ENCODE results near the gene KIF16B. TPM values are rescaled to one million over a fixed set of nuclear protein-coding genes. Genes with fewer than 3 reads are reported as not detected.

KIF16B gene
- total and polyA plus RNA-seq, 2 experiments from 2014 or later, result 6.5 to 11.1 TPM

DNA sequence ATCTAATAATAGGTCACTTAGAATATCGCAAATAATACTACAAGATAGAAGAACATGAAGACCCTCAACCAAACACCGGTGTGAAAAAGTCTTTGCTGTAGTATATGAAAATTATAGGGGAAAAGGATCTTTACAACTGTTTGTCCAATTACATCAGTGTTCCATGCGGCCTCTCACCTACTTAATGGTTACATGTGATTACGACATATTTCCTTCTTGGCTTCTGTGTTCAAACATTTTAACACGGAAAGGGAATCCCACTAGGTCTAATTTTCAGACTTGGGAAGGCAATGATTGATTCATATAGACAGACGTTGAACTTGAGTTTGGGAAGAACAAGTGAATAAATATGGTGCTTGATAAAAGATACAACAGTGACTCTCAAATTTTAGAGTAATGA is 273.4 kb downstream of the KIF16B start:
- H3K9me3 Mint-ChIP-seq, result peaks cover 31% of the 10 kb centered on the region
- TF ChIP-seq ZNF331 (CRISPR knock-in tag; IDR thresholded peaks at IDR 0.05; ENCODE audit: low read depth) (no peak), POLR2AphosphoS5 (IDR thresholded peaks at IDR 0.05; ENCODE audit: low read depth) (no peak), ZNF114 (CRISPR knock-in tag; IDR thresholded peaks at IDR 0.05) (no peak)
- H3K36me3 Mint-ChIP-seq (ENCODE audit: low read depth), result peaks cover 29% of the 10 kb centered on the region
- Histone ChIP-seq H3K9me2 (ENCODE audit: insufficient read depth) (0 out of 2 replicates have a peak, but pooled peaks cover 7% of the 10 kb centered on the region), H3F3A (replicated peaks; ENCODE audit: low read depth) (no peaks in the 10 kb centered on the region), H3K36me3 (ENCODE audit: insufficient read depth) (0 out of 2 replicates have a peak, but pooled peaks cover 4% of the 10 kb centered on the region), H3K27ac (ENCODE audit: low read depth) (no peak overlapping the region), H3K4me3 (no peak overlapping the region), H2AFZ (no peak overlapping the region), H3K27me3 (ENCODE audit: insufficient read depth) (no peaks in the 10 kb centered on the region), H4K20me1 (replicated peaks; ENCODE audit: insufficient read depth) (no peaks in the 10 kb centered on the region), H3K4me1 (ENCODE audit: insufficient read depth) (no peaks in the 10 kb centered on the region), H3K4me2 (no peak overlapping the region), H3K79me2 (replicated peaks; ENCODE audit: insufficient read depth) (no peaks in the 10 kb centered on the region)
- ATAC-seq (no peak), DNase-seq (ENCODE audit: low spot score) (no peak)
- H3K27ac Mint-ChIP-seq, result no peak overlapping the region
- H3K27me3 Mint-ChIP-seq (ENCODE audit: insufficient read depth, low read depth, poor library complexity), result no peaks in the 10 kb centered on the region
- no peak overlapping the region for H3K4me3 Mint-ChIP-seq
- no peaks in the 10 kb centered on the region for H3K4me1 Mint-ChIP-seq

DNA sequence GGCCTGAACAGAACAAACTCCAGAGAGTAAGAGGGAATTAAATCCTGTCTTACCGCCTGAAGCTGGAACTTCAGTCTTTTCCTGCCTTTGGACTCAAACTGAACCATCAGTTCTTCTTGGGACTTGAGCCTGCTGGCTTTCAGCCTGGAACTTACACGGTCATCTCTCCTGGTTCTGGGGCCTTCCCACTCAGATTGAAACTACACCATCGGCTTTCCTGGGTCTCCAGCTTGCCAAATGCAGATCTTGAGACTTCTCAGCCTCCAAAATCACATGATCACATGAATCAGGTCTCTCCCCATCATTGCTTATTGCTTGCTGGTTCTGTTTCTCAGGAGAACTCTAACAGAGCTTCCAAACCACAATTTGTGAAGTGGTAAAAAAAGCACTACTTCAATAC is 276.3 kb downstream of the KIF16B start:
- H3K4me3 Mint-ChIP-seq, result no peak overlapping the region
- Histone ChIP-seq H3K27me3 (ENCODE audit: insufficient read depth) (no peaks in the 10 kb centered on the region), H3K4me1 (ENCODE audit: insufficient read depth) (no peaks in the 10 kb centered on the region; the same call in 1 of the 2 replicates), H3K9me2 (ENCODE audit: insufficient read depth) (0 out of 2 replicates have a peak, but pooled peaks cover 7% of the 10 kb centered on the region), H4K20me1 (replicated peaks; ENCODE audit: insufficient read depth) (no peaks in the 10 kb centered on the region), H3K4me3 (no peak overlapping the region), H3K4me2 (no peak overlapping the region), H2AFZ (no peak overlapping the region), H3K36me3 (ENCODE audit: insufficient read depth) (0 out of 2 replicates have a peak, but pooled peaks cover 4% of the 10 kb centered on the region), H3K79me2 (replicated peaks; ENCODE audit: insufficient read depth) (no peaks in the 10 kb centered on the region), H3K27ac (ENCODE audit: low read depth) (no peak overlapping the region), H3F3A (replicated peaks; ENCODE audit: low read depth) (no peaks in the 10 kb centered on the region)
- no peak for DNase-seq (ENCODE audit: low spot score)
- H3K4me1 Mint-ChIP-seq, result no peaks in the 10 kb centered on the region
- no peak for ATAC-seq
- no peak overlapping the region for H3K27ac Mint-ChIP-seq
- H3K27me3 Mint-ChIP-seq (ENCODE audit: insufficient read depth, low read depth, poor library complexity), result no peaks in the 10 kb centered on the region
- peaks cover 12% of the 10 kb centered on the region for H3K36me3 Mint-ChIP-seq (ENCODE audit: low read depth)
- peaks cover 11% of the 10 kb centered on the region for H3K9me3 Mint-ChIP-seq
- TF ChIP-seq JUNB (IDR thresholded peaks at IDR 0.05; ENCODE audit: unreplicated experiment), result no peak
- no peak for TF ChIP-seq STAT1 (IDR thresholded peaks at IDR 0.05; ENCODE audit: unreplicated experiment)
- TF ChIP-seq CREB1 (CRISPR knock-in tag; IDR thresholded peaks at IDR 0.05; ENCODE audit: low read depth), result no peak
- no peak for TF ChIP-seq EZH2 (IDR thresholded peaks at IDR 0.05; ENCODE audit: low read depth, unreplicated experiment)
- TF ChIP-seq EZH2phosphoT487 (IDR thresholded peaks at IDR 0.05; ENCODE audit: unreplicated experiment), result no peak
- TF ChIP-seq NANOG (IDR thresholded peaks at IDR 0.05; ENCODE audit: borderline replicate concordance), result no peak
- TF ChIP-seq, protein P1, sequence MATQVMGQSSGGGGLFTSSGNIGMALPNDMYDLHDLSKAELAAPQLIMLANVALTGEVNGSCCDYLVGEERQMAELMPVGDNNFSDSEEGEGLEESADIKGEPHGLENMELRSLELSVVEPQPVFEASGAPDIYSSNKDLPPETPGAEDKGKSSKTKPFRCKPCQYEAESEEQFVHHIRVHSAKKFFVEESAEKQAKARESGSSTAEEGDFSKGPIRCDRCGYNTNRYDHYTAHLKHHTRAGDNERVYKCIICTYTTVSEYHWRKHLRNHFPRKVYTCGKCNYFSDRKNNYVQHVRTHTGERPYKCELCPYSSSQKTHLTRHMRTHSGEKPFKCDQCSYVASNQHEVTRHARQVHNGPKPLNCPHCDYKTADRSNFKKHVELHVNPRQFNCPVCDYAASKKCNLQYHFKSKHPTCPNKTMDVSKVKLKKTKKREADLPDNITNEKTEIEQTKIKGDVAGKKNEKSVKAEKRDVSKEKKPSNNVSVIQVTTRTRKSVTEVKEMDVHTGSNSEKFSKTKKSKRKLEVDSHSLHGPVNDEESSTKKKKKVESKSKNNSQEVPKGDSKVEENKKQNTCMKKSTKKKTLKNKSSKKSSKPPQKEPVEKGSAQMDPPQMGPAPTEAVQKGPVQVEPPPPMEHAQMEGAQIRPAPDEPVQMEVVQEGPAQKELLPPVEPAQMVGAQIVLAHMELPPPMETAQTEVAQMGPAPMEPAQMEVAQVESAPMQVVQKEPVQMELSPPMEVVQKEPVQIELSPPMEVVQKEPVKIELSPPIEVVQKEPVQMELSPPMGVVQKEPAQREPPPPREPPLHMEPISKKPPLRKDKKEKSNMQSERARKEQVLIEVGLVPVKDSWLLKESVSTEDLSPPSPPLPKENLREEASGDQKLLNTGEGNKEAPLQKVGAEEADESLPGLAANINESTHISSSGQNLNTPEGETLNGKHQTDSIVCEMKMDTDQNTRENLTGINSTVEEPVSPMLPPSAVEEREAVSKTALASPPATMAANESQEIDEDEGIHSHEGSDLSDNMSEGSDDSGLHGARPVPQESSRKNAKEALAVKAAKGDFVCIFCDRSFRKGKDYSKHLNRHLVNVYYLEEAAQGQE (IDR thresholded peaks at IDR 0.05; ENCODE audit: unreplicated experiment), result no peak
- TF ChIP-seq, protein P2, sequence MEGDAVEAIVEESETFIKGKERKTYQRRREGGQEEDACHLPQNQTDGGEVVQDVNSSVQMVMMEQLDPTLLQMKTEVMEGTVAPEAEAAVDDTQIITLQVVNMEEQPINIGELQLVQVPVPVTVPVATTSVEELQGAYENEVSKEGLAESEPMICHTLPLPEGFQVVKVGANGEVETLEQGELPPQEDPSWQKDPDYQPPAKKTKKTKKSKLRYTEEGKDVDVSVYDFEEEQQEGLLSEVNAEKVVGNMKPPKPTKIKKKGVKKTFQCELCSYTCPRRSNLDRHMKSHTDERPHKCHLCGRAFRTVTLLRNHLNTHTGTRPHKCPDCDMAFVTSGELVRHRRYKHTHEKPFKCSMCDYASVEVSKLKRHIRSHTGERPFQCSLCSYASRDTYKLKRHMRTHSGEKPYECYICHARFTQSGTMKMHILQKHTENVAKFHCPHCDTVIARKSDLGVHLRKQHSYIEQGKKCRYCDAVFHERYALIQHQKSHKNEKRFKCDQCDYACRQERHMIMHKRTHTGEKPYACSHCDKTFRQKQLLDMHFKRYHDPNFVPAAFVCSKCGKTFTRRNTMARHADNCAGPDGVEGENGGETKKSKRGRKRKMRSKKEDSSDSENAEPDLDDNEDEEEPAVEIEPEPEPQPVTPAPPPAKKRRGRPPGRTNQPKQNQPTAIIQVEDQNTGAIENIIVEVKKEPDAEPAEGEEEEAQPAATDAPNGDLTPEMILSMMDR (conservative IDR thresholded peaks at IDR 0.05; ENCODE audit: low read depth in 2 of 2), result no peak
- TF ChIP-seq, protein P3, sequence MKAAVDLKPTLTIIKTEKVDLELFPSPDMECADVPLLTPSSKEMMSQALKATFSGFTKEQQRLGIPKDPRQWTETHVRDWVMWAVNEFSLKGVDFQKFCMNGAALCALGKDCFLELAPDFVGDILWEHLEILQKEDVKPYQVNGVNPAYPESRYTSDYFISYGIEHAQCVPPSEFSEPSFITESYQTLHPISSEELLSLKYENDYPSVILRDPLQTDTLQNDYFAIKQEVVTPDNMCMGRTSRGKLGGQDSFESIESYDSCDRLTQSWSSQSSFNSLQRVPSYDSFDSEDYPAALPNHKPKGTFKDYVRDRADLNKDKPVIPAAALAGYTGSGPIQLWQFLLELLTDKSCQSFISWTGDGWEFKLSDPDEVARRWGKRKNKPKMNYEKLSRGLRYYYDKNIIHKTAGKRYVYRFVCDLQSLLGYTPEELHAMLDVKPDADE (IDR thresholded peaks at IDR 0.05), result no peak
- TF ChIP-seq ZNF114 (CRISPR knock-in tag; IDR thresholded peaks at IDR 0.05), result no peak

All from GM23338 (cell line).